Left colon (tissue), 2 donors: ENCODE measurements around the gene KLC1. TPM values are rescaled to one million over a fixed set of nuclear protein-coding genes. Genes with fewer than 3 reads are reported as not detected.

ENCODE experiments used
- ATAC-seq: fragments of 200-7000 bp; cut with Tn5 transposase; one replicate; pipeline ENCODE4 v1.9.1; 2020; ENCODE audit warnings: mild to moderate bottlenecking, moderate library complexity
- DNase-seq, 2 donors: peaks; one replicate each; pipeline ENCODE4 v3.0.0-alpha.2; 2020
- intact Hi-C, 2 donors: fragments of 100-400 bp; cut with DNase I in 1 of 2; cut with micrococcal nuclease in 1 of 2; formaldehyde crosslinking; loops; one replicate each; pipeline versions ENCODE4 v1.11.2 to v1.14.0; 2022; cut with DNase I, micrococcal nuclease
- total RNA-seq, 2 donors: library from RNA; stranded (reverse); fragmentation: NEBNext Ultra II Directional; extraction: Animal tissue kit (Norgen Biotek cat#: 25700); gene quantifications; one replicate each; pipeline ENCODE4 v1.2.1, GENCODE V29; 2021
- donor health status: DM: no; HTN: no; CAD: no.
- donor health status: DM: yes; HTN: yes; CAD: no.

Gene KLC1
- total RNA-seq, 2 donors from 2014 or later: 83.6 to 88.0 TPM

DNA sequence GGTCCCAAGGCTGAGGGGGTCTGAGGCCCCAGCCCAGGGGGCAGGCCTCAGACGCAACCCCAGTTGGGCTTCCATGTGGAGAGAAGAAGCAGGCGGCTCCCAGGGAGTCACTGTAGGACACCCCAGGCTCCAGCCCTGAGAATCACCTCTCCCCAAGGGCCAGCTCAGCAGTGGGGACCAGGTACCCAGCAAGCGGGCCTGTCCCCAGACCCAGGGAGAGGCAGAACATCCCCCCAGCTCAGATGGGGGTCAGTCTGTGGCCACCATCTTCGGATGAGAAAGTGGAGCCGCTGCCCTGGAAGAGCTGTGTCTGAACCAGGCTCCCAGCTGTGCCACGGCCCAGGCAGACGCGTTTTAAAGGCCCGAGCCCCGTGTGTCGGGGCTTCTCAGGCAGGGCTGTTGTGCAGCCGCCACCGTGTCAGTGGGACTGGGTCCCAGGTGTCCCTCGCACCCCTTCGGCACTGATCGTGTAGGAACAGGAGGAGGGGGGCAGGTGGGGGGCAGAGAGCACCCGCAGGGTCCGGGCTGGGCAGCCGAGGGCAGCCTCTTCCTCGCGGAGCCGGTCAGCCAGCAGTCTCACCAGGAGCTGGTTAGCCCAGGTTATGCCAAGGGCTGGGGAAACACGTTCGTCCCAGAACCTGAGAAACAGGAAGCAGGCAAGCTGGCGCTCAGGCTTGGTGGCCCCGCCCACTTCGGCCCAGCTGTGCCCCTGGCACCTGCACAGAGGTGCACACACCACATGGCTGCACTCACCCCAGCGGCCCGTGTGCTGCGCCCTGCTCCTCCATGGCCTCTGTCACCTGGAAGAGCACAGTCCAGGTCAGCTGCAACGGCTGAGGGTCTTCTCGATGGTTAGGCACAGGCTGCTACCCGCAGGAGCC, 69.6 kb downstream of the KLC1 start:
- ATAC-seq: peak; percentile 86
- DNase-seq: peak; percentile 81 to 87
- intact Hi-C loops: no loop called here

DNA sequence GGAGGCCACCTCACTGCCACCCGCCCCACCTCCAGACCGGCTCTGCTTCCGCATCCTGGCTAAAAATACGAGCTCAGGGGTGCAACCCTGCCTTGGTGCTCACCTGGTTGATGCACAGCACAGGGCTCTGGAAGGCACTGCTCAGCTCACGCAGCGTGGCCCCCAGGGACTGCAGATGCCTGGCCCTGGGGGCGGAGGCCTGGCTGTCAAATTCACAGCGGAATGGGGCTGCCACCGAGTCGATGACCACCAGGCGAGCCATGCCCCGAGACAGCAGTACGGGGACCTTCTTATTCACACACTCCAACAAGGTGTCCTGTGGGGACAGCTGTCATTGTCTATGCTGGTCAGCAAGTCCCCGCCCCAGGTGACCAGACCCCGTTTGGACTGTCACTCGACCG, 70.2 kb downstream of the KLC1 start:
- ATAC-seq: peak; percentile 1

DNA sequence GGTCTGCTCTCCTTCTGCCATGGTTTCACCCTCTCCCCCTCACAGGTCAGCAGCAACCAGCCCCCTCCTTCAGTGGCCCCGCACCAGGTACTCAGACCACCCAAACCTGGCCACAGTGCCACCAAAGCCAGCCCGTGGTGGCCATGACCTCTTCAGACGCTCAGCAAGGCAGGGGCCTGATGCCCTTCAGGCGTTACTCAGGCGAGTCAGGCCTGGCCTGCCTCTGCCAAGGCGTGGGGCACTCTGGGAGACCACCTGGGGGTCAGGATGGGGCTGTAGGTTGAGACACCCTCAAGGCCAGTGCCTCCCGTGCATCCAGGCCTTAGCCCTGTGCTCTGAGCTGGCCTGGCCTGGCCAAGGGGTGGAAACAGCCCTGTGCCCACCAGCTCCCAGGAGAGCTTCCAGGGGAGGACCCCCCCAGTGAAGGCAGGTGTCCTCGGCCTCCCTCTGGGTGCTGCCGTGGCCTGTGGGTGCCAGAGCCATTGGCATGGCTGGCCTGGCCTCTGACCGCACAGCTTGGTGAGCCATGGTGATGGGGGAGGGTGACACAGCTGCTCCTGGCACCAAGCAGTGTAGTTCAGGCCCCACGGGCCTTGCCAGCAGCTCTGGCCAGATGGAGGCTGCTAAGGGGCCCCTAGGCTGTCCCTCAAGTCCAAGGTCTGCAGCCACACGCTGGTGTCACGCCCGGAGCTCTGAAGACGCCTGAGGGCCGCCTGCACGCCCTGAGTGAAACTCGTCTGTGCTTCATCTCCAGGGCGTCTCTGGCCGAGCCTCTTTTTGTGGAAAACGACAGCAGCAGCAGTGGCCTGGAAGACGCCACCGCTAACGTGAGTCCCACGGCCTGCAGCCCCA, 71.1 kb downstream of the KLC1 start:
- peak in 1 of 2 donors; percentile 23 for DNase-seq
- ATAC-seq: no peak
- intact Hi-C loops: no loop called here

More for the DNA sequence above, 70.2 kb downstream of the KLC1 start:
- no peak for DNase-seq
- intact Hi-C loops: no loop called here

DNA sequence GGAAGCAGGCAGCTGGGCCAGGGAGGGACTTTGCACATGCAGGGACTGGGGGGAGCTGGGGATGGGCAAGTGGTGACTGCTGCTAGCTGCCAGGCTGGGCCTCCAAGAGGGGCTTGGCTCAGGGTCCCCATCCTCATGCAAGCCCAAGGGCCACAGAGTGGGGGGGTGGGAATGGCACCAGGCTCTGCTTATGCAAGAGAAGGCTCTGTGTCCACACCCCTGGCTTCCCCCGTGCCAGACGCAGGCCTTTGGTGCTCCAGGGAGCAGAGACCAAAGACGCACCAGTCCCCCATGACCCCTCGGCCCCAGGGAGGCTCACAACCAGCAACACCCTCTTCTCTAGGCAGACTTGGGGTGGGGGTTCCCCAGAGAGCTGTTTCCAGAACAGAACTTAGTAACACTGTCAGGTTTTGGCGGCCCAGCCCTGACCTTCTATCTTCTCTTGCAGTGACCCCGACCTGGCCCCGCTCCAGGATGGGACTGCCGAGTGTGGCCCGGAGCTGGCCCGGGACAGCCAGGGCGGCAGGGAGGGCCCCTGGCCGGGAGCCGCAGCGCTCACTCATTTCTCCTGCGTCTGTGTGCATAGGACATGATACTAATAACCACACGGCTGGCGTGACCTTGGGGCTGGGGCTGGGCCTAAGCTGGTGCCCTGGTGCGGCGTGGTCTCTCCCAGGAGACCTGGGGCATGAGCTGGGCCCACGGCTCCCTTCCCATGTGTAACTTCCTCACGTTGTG, 71.9 kb downstream of the KLC1 start:
- ATAC-seq (no peak), DNase-seq (no peak)
- intact Hi-C loops: no loop called here

DNA sequence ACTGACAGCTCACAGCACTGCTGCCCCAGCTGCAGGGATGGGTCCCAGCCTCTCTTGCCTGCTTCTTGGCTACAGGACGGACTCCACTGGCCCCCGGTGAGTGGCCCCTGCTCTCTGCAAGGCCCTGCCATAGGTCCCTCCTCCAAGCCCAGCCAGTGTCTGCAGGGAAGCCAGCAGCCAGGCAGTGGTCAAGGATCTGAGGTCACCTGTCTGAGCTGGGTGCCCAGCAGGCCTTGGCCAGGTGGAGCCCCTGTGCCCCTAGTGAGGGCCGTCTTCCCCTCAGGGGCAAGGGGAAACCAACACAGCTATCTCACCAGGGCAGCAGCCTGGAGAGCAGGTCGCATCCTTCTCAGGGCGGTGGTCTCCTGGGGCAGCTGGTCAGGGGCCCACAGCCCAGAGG, 73.1 kb downstream of the KLC1 start:
- intact Hi-C loops: no loop called here
- DNase-seq (no peak), ATAC-seq (no peak)

DNA sequence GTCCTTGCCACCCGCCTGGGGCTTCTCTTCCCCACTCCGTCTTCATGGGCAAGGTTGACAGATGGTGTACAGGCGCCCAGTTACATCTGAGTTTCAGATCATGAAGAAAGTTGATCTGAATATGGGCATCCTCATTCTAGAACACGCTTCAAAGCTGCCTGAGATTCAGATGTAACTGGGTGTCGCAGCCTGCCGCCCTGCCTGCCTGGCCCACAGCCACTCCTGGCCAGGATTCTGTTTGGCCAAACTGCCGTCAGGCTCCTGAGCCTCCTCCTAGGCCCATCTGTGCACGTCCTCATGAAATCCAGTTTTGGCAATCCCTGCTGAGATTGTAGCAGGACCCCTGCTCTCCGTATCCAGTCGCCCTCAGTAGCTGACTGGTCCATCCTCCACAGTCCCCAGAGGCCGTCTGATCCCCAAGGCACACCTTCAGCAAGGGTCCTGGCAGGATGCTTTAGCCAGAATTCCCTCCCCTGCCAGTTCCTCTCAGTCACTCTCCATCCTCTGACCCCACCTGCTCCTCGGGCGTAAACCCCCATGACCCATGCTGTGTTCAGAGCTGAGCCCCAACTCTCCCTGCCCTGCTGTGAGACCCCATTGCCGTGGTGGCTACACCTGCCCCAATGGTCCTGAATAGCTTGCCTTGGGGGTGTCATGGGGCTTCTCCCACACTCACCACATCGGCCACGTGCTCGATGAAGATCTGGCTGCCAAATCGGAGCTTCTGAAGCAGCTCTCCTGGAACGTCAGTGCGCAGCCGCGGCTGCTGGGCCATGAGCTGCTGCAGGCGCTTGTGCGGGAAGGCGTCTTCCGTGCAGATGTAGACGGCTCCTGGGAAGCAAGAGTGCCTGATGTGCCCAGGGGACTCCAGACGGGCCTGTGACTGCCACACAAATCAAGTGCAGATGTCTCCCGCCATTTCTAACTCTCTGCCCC, 73.8 kb downstream of the KLC1 start:
- ATAC-seq (no peak), DNase-seq (no peak)
- intact Hi-C loops: no loop called here

DNA sequence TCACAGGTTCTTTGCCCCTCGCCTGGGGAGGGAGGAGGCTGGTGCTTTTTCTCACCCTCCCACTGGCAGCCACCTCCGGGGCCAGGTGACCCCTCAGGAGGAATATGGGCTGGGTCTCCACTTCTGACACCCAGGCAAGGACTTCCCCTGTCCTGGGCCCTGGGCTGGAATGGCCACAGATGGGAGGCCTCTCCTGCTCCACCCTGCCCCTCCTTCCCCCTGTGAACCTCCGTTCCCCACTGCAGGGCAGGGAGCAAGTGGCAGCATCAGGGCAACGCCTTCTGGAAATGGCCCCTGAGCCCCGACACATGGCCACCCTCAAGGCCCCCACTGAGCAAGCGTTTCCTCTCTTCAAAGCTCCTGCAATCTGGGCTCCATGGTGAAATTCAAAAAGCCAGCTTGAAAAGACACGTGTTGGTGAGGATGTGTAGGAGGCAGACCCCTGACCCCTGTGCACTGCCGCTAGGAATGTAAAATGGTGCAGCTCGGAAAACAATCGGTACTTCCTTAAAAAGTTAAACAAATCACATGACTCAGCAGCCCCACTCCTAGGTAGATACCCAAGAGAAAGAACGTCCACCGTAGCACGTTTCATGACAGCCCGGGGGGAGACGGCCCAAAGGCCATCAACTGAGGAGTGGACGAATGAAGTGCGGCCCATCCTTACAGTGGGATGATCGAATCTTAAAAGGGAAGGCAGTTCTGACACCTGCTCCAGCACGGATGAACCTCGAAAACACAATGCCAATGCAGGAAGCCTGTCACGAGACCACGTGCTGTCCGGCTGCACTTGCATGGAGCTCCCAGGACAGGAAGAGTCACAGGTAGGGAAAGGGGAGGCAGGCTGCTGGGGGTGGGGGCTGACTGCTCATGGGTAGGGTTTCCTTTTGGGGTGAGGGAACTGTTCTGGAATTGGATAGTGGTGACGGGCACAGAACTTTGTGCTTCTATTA, 74.7 kb downstream of the KLC1 start:
- no peak for ATAC-seq
- no peak for DNase-seq
- intact Hi-C loops: no loop called here

DNA sequence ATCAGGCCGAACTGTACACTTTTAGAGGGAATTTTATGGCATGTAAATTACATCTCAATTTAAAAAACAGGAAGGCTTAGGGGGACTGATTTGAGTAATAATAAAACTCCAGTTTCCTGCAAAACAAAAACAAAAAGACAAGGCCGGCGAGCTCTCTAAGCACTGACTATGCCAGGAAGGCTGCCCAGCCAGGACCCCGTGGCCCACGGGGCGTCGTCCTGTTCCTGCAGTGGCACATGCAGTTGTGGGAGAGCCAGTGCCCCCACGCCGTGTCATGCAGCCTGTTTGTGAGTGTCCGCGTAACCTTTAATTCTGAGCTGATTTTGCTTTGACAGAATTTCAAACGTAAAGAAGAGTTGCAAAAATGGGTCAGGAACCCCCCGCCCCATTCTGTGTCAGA, 75.7 kb downstream of the KLC1 start:
- intact Hi-C loops: no loop called here
- no peak for DNase-seq

DNA sequence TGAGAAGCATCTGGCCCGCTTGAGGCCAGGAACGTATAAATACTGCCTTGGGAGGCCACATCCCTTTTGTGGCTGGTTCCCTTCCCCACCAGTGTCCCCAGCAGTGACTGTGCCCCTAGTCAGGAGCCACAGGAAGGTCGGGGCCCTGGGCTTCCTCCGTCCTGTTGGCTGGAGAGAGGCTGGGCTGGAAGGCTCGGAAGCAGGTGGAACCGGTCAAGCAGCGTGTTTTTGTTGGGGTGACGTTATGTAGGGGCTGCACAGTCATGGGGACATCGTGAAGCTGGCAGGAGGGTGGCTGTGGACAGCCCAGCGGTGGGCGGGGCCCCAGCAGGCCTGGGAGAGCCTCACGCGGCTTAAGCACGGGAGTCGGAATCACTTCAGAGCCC, 76.1 kb downstream of the KLC1 start:
- DNase-seq (no peak), ATAC-seq (no peak)
- intact Hi-C loops: no loop called here

More for the DNA sequence above, 75.7 kb downstream of the KLC1 start:
- no peak for ATAC-seq

DNA sequence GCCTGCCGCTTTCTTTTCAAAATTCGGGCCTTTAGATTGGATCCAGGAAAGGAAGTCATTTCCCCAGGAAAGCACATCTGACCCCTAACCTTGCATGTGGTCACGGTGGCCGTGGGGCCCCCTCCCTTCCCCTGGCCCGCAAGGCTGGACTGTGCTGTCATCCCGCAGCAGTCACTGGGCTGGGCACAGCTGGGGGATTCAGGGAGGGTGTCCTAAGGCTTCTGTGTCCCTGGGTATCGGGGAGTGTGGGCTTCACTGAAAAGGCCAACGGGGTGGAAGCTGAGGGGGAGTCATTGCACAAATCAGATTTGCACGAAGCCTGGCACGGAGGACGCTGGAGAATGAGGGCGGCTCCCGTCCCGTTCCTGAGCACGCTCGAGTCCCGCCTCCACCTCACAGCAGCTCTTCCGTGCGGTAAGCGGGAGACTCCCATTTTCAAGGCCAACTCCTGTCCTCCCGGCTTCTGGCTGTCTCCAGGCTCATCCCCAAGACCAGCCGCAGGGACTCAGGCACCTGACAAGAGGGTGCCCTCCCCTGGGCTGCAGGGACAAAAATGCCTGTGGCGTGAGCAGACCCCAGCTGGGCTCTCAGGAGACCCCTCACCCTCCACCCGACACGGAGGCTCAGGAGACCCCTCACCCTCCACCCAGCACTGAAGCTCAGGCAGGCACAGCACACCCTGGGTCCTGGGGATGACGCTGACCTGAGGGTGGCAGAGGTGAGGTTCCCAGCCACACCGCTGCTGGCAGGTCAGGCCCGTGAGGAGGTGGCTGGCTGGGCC, 76.7 kb downstream of the KLC1 start:
- intact Hi-C loops: no loop called here
- DNase-seq: no peak
- ATAC-seq: no peak

DNA sequence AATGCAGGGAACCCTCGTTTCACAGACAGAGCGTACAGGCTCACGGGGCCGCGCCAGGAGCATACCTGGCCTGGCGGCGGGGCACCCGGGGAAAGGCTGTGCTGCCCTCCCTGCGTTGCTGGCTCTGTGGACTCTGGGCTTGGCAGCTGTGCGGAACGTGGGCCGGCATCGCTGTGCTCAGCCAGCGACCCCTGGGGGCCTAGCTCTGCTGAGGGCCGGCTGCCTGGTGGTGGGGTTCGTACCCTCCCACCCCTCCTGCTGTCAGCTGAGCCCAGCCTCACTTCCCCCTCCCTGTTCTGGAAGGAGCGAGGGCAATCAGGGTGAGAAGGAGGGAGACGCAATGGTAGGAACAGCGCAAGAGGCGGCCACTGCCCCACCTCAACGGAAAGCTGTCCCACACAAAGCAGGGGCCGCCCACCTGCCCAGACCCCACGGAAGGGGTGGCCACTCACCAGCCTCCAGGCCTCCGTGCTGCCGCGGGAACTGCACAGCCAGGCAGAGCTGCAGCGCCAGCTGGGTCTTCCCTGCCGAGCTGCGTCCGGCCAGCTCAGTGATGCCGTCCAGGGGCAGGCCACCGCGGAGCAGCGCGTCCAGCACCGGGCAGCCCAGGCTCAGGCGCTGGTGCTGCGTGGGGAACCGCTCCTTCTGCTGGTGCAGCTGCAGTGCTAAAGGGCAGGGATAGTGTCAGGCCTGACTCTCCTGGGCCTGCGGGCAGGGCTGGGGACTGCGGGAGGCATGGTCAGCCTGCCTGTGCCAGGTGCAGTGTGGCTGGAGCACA, 77.7 kb downstream of the KLC1 start:
- DNase-seq (no peak), ATAC-seq (no peak)
- intact Hi-C loops: no loop called here

DNA sequence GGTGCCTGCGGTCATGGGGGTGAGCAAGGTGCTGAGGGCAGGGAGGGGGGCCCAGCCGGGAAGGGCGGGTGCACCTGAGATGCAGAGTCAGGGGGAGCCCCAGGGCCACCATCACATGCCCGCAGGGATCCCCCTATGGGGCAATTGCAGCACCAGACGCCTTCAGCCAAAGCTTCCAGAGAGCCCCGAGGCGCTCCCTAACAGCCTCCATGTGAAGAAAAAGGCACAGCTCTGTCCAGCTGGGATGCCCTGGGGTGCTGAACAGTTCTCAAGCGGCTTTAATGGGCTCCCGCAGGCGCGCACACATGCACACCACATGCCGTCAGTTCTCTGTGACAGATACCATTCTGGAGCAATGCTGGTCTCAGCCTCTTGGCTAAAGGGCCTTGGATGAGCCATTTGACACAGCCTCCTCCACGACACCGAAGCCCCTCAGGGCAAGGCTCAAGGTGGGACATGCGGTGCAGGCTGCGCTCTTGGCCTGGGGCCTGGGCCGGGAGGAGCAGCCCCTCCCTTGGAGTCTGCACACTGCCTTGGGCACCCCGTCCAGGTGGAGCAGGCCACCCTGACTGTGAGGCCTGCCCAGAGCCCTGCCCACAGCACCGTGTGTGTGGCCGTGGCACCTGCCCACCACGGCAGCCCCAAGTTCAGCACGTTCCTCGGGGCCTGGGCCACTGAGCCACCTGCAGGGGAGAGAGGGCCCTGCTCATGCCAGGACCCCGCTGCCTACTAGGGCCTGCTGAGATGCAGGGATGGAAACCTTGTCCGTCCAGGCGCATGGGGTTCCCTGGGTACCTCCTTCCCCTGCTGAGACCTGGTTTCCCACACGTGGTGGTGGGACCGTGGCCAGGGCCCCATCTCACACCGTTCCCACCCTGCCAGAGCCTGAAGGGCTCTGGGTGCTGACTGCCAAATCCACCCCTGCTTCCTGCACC, 78.6 kb downstream of the KLC1 start:
- ATAC-seq (no peak), DNase-seq (no peak)
- intact Hi-C loops: no loop called here

DNA sequence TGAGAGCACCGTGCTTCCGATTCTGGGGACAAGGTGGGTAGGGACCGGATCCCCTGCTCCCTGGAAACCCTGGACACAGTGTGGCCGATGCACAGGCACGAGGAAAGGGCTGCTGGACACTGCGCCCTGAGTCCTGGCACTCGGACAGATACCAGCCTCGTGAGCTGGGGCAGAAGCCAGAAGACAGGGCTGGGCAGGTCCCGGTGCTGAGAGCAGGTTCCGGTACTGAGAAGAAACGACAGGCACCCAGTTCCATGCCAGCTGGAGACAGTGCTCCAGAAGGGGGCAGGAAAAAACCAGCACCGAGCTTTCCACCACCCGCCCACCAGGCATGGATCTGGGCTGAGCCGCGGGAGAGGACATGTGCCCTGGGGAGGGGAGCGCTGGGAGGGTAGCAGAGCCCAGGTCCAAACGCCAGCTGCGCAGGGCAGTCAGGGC, 79.8 kb downstream of the KLC1 start:
- intact Hi-C loops: no loop called here
- ATAC-seq: no peak
- DNase-seq: no peak

DNA sequence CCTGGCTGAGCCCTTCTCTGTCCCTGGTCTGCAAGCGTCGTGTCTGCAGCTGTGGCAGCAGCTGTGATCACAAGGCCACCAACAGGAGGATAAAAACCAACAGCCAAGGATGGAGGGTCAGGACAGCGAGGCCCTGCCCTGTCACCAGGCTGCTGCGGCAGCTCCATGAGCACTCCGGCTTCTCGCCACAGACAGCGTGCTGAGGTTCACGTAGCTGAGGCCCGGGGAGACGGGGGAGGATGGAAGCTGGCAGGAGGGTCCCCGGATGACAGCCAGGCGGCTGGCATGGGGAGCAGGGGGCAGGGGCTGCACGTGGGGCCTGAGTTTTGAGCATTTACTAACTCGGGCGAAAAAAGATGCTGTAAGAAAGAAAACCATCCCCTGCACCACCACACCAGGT, 80.8 kb downstream of the KLC1 start:
- intact Hi-C loops: loop anchor here in 1 of 2 donors (10.0 kb wide), 1 partner anchor 135 kb away; no protein-coding TSS in a partner anchor
- no peak for ATAC-seq

More for the DNA sequence above, 80.8 kb downstream of the KLC1 start:
- no peak for DNase-seq
